Right ventricle myocardium superior (tissue), 1 donor: Measurements from ENCODE around the gene FAM187B. TPM values are rescaled to one million over a fixed set of nuclear protein-coding genes. Genes with fewer than 3 reads are reported as not detected.

Source experiments
- ATAC-seq: fragments of 200-7000 bp; cut with Tn5 transposase; one replicate; pipeline ENCODE4 v1.9.1; 2020; ENCODE audit warnings: mild to moderate bottlenecking; ENCODE audit not compliant: poor library complexity
- DNase-seq: peaks from one replicate; pipeline ENCODE4 v3.0.0-alpha.2; 2020
- intact Hi-C: fragments of 100-400 bp; cut with DNase I; formaldehyde crosslinking; loops from one replicate; pipeline ENCODE4 v1.11.2; 2022
- long read RNA-seq: library from polyadenylated mRNA; unstranded; transcript quantifications from one replicate; pipeline ENCODE4 v2.0.0, GENCODE V29; 2021
- total RNA-seq: library from RNA; stranded (reverse); fragmentation: NEBNext Ultra II Directional; extraction: Animal tissue kit (Norgen Biotek cat#: 25700); gene quantifications from one replicate; pipeline ENCODE4 v1.2.1, GENCODE V29; 2021
- donor health status: DM: no; HTN: yes; CAD: no; lungs with severe emphysema.

Gene FAM187B
- not detected for total RNA-seq
- long read RNA-seq, result 0 reads

- ATAC-seq (no peak), DNase-seq (no peak)
- intact Hi-C loops, result no loop called here
Observed at GRCh38 chr19:35228177-35228930, at the start of gene FAM187B. Gene FAM187B (minus strand): TSS chr19:35228739. CDS start chr19:35228680, 59 bp downstream.

- intact Hi-C loops, result no loop called here
- DNase-seq, result no peak
Observed at GRCh38 chr19:35276706-35277281, 48.3 kb upstream of the FAM187B start.

GRCh38 chr19:35274323-35274722, 45.8 kb upstream of the FAM187B start:
- intact Hi-C loops, result no loop called here
- no peak for DNase-seq
- ATAC-seq, result no peak

More at GRCh38 chr19:35276706-35277281, 48.3 kb upstream of the FAM187B start:
- ATAC-seq, result no peak

DNA sequence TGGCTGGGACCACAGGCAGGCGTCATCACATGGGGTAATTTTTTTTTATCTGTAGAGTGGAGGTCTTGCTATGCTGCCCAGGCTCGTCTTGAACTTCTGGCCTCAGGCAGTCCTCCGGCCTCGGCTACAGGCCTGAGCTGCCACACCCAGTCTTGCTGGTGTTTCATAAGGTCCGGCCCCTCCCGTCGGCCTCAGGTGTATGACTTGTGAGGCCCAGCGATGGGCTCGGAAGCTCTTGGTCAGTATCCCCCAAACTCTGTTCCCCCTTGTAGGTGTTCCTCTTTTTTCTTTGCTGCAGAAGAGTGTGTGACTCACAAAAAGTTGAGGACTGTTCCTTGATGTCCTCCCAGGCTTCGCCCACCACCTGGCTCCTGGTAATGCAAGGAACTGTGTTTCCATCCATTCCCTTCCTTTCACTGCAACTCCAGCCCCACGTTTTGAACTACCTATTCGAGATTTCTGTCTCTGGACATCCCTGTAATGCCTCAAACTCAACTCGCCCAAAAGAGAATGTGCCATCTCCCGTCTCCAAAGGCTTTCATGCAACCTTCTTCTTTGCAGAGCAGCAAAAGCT, 45.2 kb upstream of the FAM187B start:
- ATAC-seq, result no peak
- intact Hi-C loops, result no loop called here

DNA sequence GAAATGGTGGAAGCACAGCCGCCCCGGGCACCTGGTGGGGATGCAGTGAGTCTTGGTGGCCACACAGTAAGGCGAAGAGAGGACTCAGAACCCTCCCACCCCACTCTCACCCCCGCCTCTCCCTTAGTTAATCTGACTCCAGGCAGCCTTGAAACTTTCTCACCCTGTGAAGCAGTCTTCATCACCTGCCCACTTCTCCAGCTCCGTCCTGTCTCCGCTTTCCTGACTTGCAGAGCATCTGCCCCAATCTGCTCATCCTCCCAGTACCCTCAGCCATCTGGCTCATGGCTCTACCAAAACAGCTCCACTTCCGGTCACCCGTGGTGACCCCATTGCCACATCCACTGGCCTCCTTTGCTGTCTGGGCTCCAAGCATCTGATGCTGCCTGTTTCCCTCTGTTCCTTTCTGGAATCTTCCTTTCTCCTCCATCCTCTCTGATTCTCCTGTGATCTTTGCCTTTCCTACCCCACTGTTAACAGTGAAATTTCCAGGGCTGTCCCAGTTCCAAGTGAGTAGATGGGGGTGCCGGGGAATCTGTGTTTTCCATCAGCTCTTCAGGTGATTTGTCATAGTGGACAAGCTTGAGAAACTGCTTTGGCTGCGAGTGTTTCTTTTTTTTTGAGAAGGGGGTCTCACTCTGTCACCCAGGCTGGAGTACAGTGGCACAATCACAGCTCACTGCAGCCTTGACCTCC, 44.6 kb upstream of the FAM187B start:
- no peak for ATAC-seq
- no peak for DNase-seq
- intact Hi-C loops, result no loop called here

More for the DNA sequence above, 45.2 kb upstream of the FAM187B start:
- no peak for DNase-seq

- intact Hi-C loops, result no loop called here
- ATAC-seq (no peak), DNase-seq (peak; percentile 66)
Observed at GRCh38 chr19:35272122-35272719, 43.7 kb upstream of the FAM187B start.

- ATAC-seq (no peak), DNase-seq (no peak)
- intact Hi-C loops, result no loop called here
Observed at GRCh38 chr19:35271546-35271945, 43.0 kb upstream of the FAM187B start.

GRCh38 chr19:35270381-35270811, 41.9 kb upstream of the FAM187B start:
- DNase-seq (no peak), ATAC-seq (no peak)
- intact Hi-C loops, result no loop called here

DNA sequence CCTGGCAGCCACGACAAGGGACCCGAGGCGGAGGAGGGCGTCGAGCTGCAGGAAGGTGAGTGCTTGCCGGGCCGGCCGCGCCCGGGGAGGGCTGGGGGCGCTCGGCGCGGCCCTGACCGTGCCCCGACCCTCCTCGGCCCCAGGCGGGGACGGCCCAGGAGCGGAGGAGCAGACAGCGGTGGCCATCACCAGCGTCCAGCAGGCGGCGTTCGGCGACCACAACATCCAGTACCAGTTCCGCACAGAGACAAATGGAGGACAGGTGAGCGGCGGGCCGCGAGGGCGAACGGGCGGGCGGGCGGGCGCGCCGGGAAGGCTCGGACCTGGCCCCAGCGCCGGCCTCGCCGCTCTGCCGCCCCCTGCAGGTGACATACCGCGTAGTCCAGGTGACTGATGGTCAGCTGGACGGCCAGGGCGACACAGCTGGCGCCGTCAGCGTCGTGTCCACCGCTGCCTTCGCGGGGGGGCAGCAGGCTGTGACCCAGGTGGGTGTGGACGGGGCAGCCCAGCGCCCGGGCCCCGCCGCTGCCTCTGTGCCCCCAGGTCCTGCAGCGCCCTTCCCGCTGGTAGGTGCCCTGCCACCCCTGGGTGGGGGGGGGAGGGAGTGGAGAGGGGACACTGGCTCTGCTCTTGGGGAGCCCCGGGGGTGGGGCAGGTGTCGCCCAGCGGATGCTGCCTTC, 41.0 kb upstream of the FAM187B start:
- ATAC-seq (peak; percentile 59), DNase-seq (peak; percentile 93)
- intact Hi-C loops, result loop anchor here (5.0 kb wide), 1 partner anchor 112 kb away; no protein-coding TSS in a partner anchor

DNA sequence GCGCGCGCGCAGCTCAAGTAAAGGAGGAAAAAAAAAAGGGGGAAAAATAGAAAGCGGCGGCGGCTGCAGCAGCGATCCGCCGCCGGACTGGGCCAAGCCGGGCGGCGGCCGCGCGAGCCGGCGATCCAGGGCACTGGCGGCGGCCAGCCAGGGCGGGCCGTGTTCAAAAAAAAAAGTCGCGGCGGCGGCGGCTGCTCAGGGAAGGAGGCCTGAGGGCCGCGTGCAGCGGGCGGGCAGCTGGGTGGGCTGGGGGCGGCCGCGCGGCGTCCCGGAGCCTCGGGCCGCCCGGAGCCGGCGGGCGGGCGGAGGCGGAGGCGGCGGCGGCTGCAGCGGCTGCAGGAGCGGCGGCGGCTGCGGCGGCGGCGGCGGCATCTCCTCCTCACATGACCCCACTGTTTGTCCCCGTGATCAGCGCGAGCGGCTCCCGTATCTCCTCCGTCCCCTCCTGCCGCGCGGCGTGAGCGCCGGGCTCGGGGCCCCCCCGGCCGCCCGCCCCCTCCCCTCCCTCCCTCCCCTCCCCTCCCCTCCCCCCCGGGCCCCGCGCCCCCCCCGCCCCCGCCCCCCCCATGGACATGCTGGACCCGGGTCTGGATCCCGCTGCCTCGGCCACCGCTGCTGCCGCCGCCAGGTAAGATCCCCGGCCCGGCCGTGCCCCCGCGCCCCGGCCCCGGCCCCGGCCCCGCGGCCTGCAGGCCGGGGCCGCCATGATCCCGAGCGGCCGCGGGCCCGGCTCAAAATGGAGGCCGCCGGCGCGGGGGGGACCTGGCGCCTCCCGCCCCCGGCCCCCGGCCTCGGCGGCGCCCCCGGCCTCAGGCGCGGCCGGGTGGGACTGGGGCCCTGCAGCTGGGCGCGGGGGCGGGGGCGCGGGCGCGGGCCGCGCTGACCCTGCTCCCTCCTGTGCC, 40.2 kb upstream of the FAM187B start, which contains the start of gene USF2:
Gene USF2 (plus strand): TSS at position 427 of the 902 bp plus-strand sequence. CDS start 140 bp downstream, at position 567.
- peak; percentile 2 for ATAC-seq
- intact Hi-C loops, result loop anchor here (5.0 kb wide), 1 partner anchor 111 kb away; no protein-coding TSS in a partner anchor
- peak; percentile 86 for DNase-seq

DNA sequence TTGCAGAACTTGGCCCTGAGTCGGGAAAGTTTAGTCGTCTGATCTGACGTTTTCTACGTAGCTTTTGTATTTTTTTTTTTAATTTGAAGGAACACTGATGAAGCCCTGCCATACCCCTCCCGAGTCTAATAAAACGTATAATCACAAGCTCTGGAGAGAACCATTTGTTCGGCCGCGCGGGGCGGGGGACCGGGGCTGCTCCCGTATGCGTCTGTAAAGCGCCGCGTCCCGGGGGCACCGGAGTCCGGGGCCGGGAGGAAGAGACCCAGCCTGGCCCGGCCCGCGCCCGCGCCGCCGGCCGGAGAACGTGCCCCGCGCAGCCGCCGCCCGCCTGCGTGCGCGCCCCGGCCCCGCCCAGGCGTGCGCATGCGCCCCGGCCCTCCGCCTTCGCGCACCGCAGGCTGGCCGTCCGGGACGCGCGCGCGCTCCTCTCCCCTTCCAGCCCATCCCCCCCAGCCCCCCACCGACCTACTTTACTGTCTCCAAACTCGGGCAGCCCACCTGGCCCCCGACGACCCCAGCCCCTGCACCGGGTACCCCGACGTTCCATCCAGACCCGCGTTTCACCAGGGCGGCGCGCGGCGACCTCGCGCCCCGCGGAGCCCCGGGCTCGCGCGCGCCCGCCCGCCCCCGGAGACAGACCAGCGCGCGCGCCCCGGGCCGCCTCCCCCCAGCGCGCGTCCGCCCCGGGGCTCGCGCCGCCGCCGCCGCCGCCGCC, 39.4 kb upstream of the FAM187B start:
- DNase-seq, result peak; percentile 89
- ATAC-seq, result peak; percentile 83
- intact Hi-C loops, result loop anchor here (5.0 kb wide), 1 partner anchor 111 kb away; no protein-coding TSS in a partner anchor

DNA sequence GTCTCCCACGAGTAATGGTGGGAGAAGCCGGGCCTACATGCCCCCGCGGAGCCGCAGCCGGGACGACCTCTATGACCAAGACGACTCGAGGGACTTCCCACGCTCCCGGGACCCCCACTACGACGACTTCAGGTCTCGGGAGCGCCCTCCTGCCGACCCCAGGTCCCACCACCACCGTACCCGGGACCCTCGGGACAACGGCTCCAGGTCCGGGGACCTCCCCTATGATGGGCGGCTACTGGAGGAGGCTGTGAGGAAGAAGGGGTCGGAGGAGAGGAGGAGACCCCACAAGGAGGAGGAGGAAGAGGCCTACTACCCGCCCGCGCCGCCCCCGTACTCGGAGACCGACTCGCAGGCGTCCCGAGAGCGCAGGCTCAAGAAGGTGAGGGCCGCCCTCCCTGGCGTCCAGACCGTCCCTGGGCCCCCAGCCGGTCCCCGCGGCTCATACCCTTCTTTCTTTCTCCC, 38.8 kb upstream of the FAM187B start:
- intact Hi-C loops, result loop anchor here (5.0 kb wide), 1 partner anchor 110 kb away; no protein-coding TSS in a partner anchor
- DNase-seq (peak; percentile 75), ATAC-seq (peak; percentile 54)

- DNase-seq (peak; percentile 56), ATAC-seq (peak; percentile 10)
- intact Hi-C loops, result loop anchor here (5.0 kb wide), 1 partner anchor 109 kb away; no protein-coding TSS in a partner anchor
Observed at GRCh38 chr19:35266520-35267352, 38.2 kb upstream of the FAM187B start.

DNA sequence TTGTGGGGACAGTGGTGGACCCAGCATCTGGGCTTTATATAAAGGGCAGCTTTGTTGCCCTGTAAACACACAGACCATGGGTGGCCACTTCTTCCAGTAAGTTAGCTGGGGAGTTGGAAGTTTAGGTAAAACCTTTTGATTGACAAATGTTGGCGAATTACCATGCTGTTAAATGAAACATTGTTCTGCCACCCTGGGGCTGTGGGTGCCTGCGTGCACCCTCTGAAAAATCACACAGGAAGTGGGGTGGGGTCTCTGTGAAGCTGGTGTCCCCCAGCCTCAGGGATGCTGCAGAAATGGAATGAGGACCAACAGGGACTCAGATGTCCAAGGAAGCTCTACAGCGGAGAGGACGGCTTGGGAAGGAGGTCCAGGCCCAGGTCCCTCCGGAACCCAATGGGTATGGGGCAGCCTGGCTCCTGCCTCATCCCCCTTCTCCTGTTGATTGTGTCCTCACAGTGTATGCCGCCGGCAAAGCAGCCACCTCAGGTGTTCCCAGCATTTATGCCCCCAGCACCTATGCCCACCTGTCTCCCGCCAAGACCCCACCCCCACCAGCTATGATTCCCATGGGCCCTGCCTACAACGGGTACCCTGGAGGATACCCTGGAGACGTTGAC, 37.5 kb upstream of the FAM187B start:
- ATAC-seq (no peak), DNase-seq (no peak)
- intact Hi-C loops, result loop anchor here (5.0 kb wide), 1 partner anchor 109 kb away; no protein-coding TSS in a partner anchor
